ENCODE data around the gene LINC01488. TPM values are rescaled to one million over a fixed set of nuclear protein-coding genes. Genes with fewer than 3 reads are reported as not detected.

The LINC01488 gene
- total RNA-seq, 3 donors from 2014 or later, result not detected

- Histone ChIP-seq H3K9me3 (no peaks in the 10 kb centered on the region), H3K4me1 (peaks cover 16 to 23% of the 10 kb centered on the region in 2 donors), H3K4me3 (peak overlapping the region in 1 of 3 donors; percentile 65), H3K27me3 (no peaks in the 10 kb centered on the region), H3K27ac (peak overlapping the region; percentile 74 to 89), H3K36me3 (no peaks in the 10 kb centered on the region)
- intact Hi-C loops (cut with DNase I; ENCODE audit: low total_unique reads), result no loop called here
- TF ChIP-seq CTCF (IDR thresholded peaks at IDR 0.05) (peak in 1 of 3 donors; percentile 20), POLR2AphosphoS5 (IDR thresholded peaks at IDR 0.05) (peak; percentile 35 to 63 (median 62)), POLR2A (IDR thresholded peaks at IDR 0.05) (no peak)
- DNase-seq (ENCODE audit: low spot score in 2 of 2), result peak; percentile 77 to 94
These were observed 36.9 kb upstream of the LINC01488 start for GRCh38 chr11:69444381-69445130.

- no peak for TF ChIP-seq POLR2AphosphoS5 (IDR thresholded peaks at IDR 0.05)
- TF ChIP-seq CTCF (IDR thresholded peaks at IDR 0.05), result no peak
- no peak for TF ChIP-seq POLR2A (IDR thresholded peaks at IDR 0.05)
- Histone ChIP-seq H3K27ac (peak overlapping the region; percentile 73 to 89), H3K36me3 (no peaks in the 10 kb centered on the region), H3K9me3 (no peaks in the 10 kb centered on the region), H3K4me1 (peaks cover 16 to 23% of the 10 kb centered on the region in 2 donors), H3K27me3 (no peaks in the 10 kb centered on the region), H3K4me3 (peak overlapping the region in 1 of 3 donors; percentile 65)
- no peak for DNase-seq (ENCODE audit: low spot score in 2 of 2)
- intact Hi-C loops (cut with DNase I; ENCODE audit: low total_unique reads), result no loop called here
These were observed 36.4 kb upstream of the LINC01488 start for GRCh38 chr11:69445131-69445470.

GRCh38 chr11:69446108-69446507, 35.4 kb upstream of the LINC01488 start:
- TF ChIP-seq POLR2AphosphoS5 (IDR thresholded peaks at IDR 0.05), result no peak
- no peak for TF ChIP-seq POLR2A (IDR thresholded peaks at IDR 0.05)
- TF ChIP-seq CTCF (IDR thresholded peaks at IDR 0.05), result no peak
- H3K4me3 ChIP-seq, result no peak overlapping the region
- no peaks in the 10 kb centered on the region for H3K27me3 ChIP-seq
- H3K27ac ChIP-seq, result no peak overlapping the region
- no peaks in the 10 kb centered on the region for H3K36me3 ChIP-seq
- H3K9me3 ChIP-seq, result no peaks in the 10 kb centered on the region
- intact Hi-C loops (cut with DNase I; ENCODE audit: low total_unique reads), result no loop called here
- no peak for DNase-seq (ENCODE audit: low spot score in 2 of 2)
- peaks cover 16 to 23% of the 10 kb centered on the region in 2 donors for H3K4me1 ChIP-seq

- intact Hi-C loops (cut with DNase I; ENCODE audit: low total_unique reads), result no loop called here
- no peak overlapping the region for H3K27ac ChIP-seq
These were observed 33.7 kb upstream of the LINC01488 start for GRCh38 chr11:69447786-69448185.

More at GRCh38 chr11:69447786-69448185, 33.7 kb upstream of the LINC01488 start:
- TF ChIP-seq POLR2A (IDR thresholded peaks at IDR 0.05) (no peak), CTCF (IDR thresholded peaks at IDR 0.05) (no peak), POLR2AphosphoS5 (IDR thresholded peaks at IDR 0.05) (no peak)
- no peaks in the 10 kb centered on the region for H3K27me3 ChIP-seq
- H3K4me1 ChIP-seq, result peaks cover 15 to 20% of the 10 kb centered on the region in 2 donors
- H3K4me3 ChIP-seq, result no peak overlapping the region
- no peak for DNase-seq (ENCODE audit: low spot score in 2 of 2)
- H3K9me3 ChIP-seq, result no peaks in the 10 kb centered on the region
- no peaks in the 10 kb centered on the region for H3K36me3 ChIP-seq

All from breast epithelium (tissue), 4 donors.